ENCODE data around the gene APBA2.

Gene APBA2

GRCh38 chr15:28942046-28942445 lies 56.3 kb downstream of the APBA2 start:
- no peak for DNase-seq

- DNase-seq: no peak
Measured at GRCh38 chr15:28942571-28942970, 56.8 kb downstream of the APBA2 start.

GRCh38 chr15:28943146-28943545 lies 57.4 kb downstream of the APBA2 start:
- DNase-seq: no peak

- no peak for DNase-seq
Measured at GRCh38 chr15:28943611-28944230, 57.9 kb downstream of the APBA2 start.

- no peak for DNase-seq
Measured at GRCh38 chr15:28944286-28944685, 58.5 kb downstream of the APBA2 start.

GRCh38 chr15:28944696-28945300 lies 59.0 kb downstream of the APBA2 start:
- no peak for DNase-seq

- no peak for DNase-seq
Measured at GRCh38 chr15:28945626-28946230, 60.0 kb downstream of the APBA2 start.

- no peak for DNase-seq
Measured at GRCh38 chr15:28946803-28947202, 61.0 kb downstream of the APBA2 start.

- DNase-seq: no peak
Measured at GRCh38 chr15:28947221-28947674, 61.5 kb downstream of the APBA2 start.

- no peak for DNase-seq
Measured at GRCh38 chr15:28948036-28948435, 62.3 kb downstream of the APBA2 start.

GRCh38 chr15:28950916-28951315 lies 65.1 kb downstream of the APBA2 start:
- no peak for DNase-seq

GRCh38 chr15:28952666-28953491 lies 67.1 kb downstream of the APBA2 start:
- DNase-seq: no peak

GRCh38 chr15:28953573-28954195 lies 67.9 kb downstream of the APBA2 start:
- no peak for DNase-seq

GRCh38 chr15:28954466-28955159 lies 68.8 kb downstream of the APBA2 start:
- DNase-seq: no peak

GRCh38 chr15:28955160-28955992 lies 69.6 kb downstream of the APBA2 start:
- DNase-seq: no peak

GRCh38 chr15:28955993-28956421 lies 70.2 kb downstream of the APBA2 start:
- DNase-seq: no peak

GRCh38 chr15:28956491-28956890 lies 70.7 kb downstream of the APBA2 start:
- no peak for DNase-seq

GRCh38 chr15:28957606-28958498 lies 72.1 kb downstream of the APBA2 start:
- no peak for DNase-seq

GRCh38 chr15:28959326-28959725 lies 73.6 kb downstream of the APBA2 start:
- DNase-seq: no peak

GRCh38 chr15:28960979-28961378 lies 75.2 kb downstream of the APBA2 start:
- no peak for DNase-seq

Measured in suppressor macrophage (primary cell).